HepG2 (cell line): ENCODE measurements around the gene IL17RA. TPM values are rescaled to one million over a fixed set of nuclear protein-coding genes. Genes with fewer than 3 reads are reported as not detected.

Source experiments
- ATAC-seq: fragments of 200-7000 bp; cut with Tn5 transposase; 3 replicates; pipeline ENCODE4 v1.9.1; 2020; ENCODE audit warnings: mild to moderate bottlenecking, moderate library complexity
- BruUV-seq: library from RNA; stranded (reverse); fragments of 400-500 nt; replicated peaks from 2 replicates; lab custom pipeline; 2021; lab: Mats Ljungman, UMichigan
- CTCF ChIA-PET: fragments of 300-600 bp; formaldehyde crosslinking; extraction: SDS; loops from one replicate; lab custom pipeline; 2021; ENCODE audit warnings: low total read pairs, inconsistent platforms, low intra/inter-chr PET ratio; lab: Yijun Ruan, JAX
- POLR2A ChIA-PET: fragments of 350-600 bp; sonication (Branson Sonifier 250); formaldehyde crosslinking; loops from one replicate; lab custom pipeline; 2020; ENCODE audit warnings: antibody characterized with exemption, inconsistent platforms; lab: Yijun Ruan, JAX
- DNase-seq: peaks from one replicate; pipeline ENCODE4 v3.0.0-alpha.2; 2015; ENCODE audit warnings: low spot score
- FAIRE-seq: peaks from 3 replicates; lab custom pipeline; 2011; peaks lifted over from hg19 to GRCh38; lab: Jason Lieb, UNC
- H2AFZ ChIP-seq: one replicate; pipeline ENCODE4 v1.6.1; 2011; ENCODE audit warnings: low read length, inconsistent platforms
- H3K27ac ChIP-seq: fragments of 300-600 bp; 3 replicates; pipeline ENCODE4 v1.8.0; 2011; ENCODE audit warnings: mixed run types, mild to moderate bottlenecking, mixed read lengths, low read length, inconsistent platforms; ENCODE audit not compliant: insufficient read depth; ENCODE audit errors: extremely low read length
- H3K27me3 ChIP-seq, 2 experiments: fragments of 200-600 bp in 1 of 2; 2 replicates in 1 of 2; 3 replicates in 1 of 2; pipeline versions ENCODE4 v1.6.0 to v1.8.0; 2011; ENCODE audit warnings: low read length in 2 of 2, mild to moderate bottlenecking in 2 of 2, moderate library complexity in 2 of 2, inconsistent platforms in 1 of 2; ENCODE audit not compliant: insufficient read depth in 2 of 2, control insufficient read depth in 1 of 2
- H3K36me3 ChIP-seq, 2 experiments: fragments of 200-600 bp in 1 of 2; replicated peaks in 1 of 2; 2 replicates in 1 of 2; 3 replicates in 1 of 2; pipeline versions ENCODE4 v1.5.1 to v1.8.0; 2011; ENCODE audit warnings: low read length in 2 of 2, inconsistent platforms in 1 of 2; ENCODE audit not compliant: insufficient read depth in 2 of 2, control insufficient read depth in 1 of 2
- H3K4me1 ChIP-seq: 2 replicates; pipeline ENCODE4 v1.5.1; 2012; ENCODE audit warnings: low read length, inconsistent platforms; ENCODE audit not compliant: insufficient read depth
- H3K4me2 ChIP-seq: 2 replicates; pipeline ENCODE4 v1.6.0; 2011; ENCODE audit warnings: low read depth, low read length, inconsistent platforms
- H3K4me3 ChIP-seq, 3 experiments: fragments of 200-600 bp in 1 of 3; sonication (generic), shearing (Covaris generic) in 1 of 3; replicated peaks in 1 of 3; 2 replicates each; pipeline ENCODE4 v1.5.1; 2011 to 2016; ENCODE audit warnings: low read length in 3 of 3, inconsistent platforms in 2 of 3, low read depth in 2 of 3, mild to moderate bottlenecking in 2 of 3, control low read depth in 1 of 3, mixed read lengths in 1 of 3; ENCODE audit not compliant: insufficient read depth in 1 of 3
- H3K79me2 ChIP-seq: one replicate; pipeline ENCODE4 v1.6.1; 2011; ENCODE audit warnings: low read length, inconsistent platforms; ENCODE audit not compliant: insufficient read depth
- H3K9ac ChIP-seq: 2 replicates; pipeline ENCODE4 v1.6.0; 2011; ENCODE audit warnings: mild to moderate bottlenecking, low read depth, low read length, inconsistent platforms; ENCODE audit not compliant: insufficient read depth
- H3K9me3 ChIP-seq: 2 replicates; pipeline ENCODE4 v1.5.1; 2012; ENCODE audit warnings: mild to moderate bottlenecking, low read length
- H4K20me1 ChIP-seq: 2 replicates; pipeline ENCODE4 v1.6.0; 2011; ENCODE audit warnings: inconsistent platforms, mild to moderate bottlenecking, low read length, moderate library complexity; ENCODE audit not compliant: insufficient read depth
- CBX1 ChIP-seq: IDR thresholded peaks from one replicate; pipeline ENCODE4 v1.6.1; 2016; ENCODE audit warnings: antibody characterized with exemption, low read depth
- MEIS2 ChIP-seq: sonication (generic); formaldehyde crosslinking; IDR thresholded peaks from 2 replicates; pipeline ENCODE4 v1.9.0; 2021; ENCODE audit warnings: mild to moderate bottlenecking, missing genetic modification reagents
- MIER3 ChIP-seq: IDR thresholded peaks from 2 replicates; pipeline ENCODE4 v1.6.1; 2016; ENCODE audit warnings: missing compliant biosample characterization, borderline replicate concordance
- MYNN ChIP-seq: sonication (generic); formaldehyde crosslinking; IDR thresholded peaks from 2 replicates; pipeline ENCODE4 v1.4.0; 2020; ENCODE audit warnings: mild to moderate bottlenecking, low read depth, missing genetic modification reagents
- SALL1 ChIP-seq: sonication (generic); formaldehyde crosslinking; IDR thresholded peaks from 2 replicates; pipeline ENCODE4 v1.8.0; 2022; ENCODE audit warnings: mild to moderate bottlenecking, missing genetic modification reagents
- TP53 ChIP-seq: sonication (generic); formaldehyde crosslinking; conservative IDR thresholded peaks from 2 replicates; pipeline ENCODE4 v1.4.0; 2020; ENCODE audit warnings: missing genetic modification reagents
- ZNF256 ChIP-seq: sonication (generic); formaldehyde crosslinking; conservative IDR thresholded peaks from 2 replicates; pipeline ENCODE4 v1.4.0; 2020; ENCODE audit warnings: missing genetic modification reagents
- ZNF556 ChIP-seq: sonication (generic); formaldehyde crosslinking; IDR thresholded peaks from 2 replicates; pipeline ENCODE4 v1.4.0; 2020; ENCODE audit warnings: mild to moderate bottlenecking, missing genetic modification reagents, borderline replicate concordance
- ZNF572 ChIP-seq: sonication (generic); formaldehyde crosslinking; IDR thresholded peaks from 2 replicates; pipeline ENCODE4 v1.5.1; 2020; ENCODE audit warnings: mild to moderate bottlenecking, missing genetic modification reagents
- ZNF737 ChIP-seq: sonication (generic); formaldehyde crosslinking; IDR thresholded peaks from 2 replicates; pipeline ENCODE4 v1.5.0; 2020; ENCODE audit warnings: missing genetic modification reagents, mild to moderate bottlenecking, borderline replicate concordance
- ZSCAN5A ChIP-seq: sonication (generic); formaldehyde crosslinking; IDR thresholded peaks from 2 replicates; pipeline ENCODE4 v1.8.0; 2022; ENCODE audit warnings: mild to moderate bottlenecking, missing genetic modification reagents, borderline replicate concordance
- WGBS: methylation state at CpG from one replicate; pipeline ENCODE4 v1.1.6; 2017; ENCODE audit warnings: low lambda C conversion rate; 5-methylcytosine and 5-hydroxymethylcytosine counted together
- in situ Hi-C: cut with HindIII; loops from 2 replicates; pipeline ENCODE4 v1.10.0; 2017; ENCODE audit warnings: low pct_unique_long_range_greater_than_20kb; ENCODE audit not compliant: extremely low pct_ligation_motif_present
- intact Hi-C: fragments of 100-400 bp; cut with micrococcal nuclease; formaldehyde crosslinking; loops from one replicate; pipeline ENCODE4 v1.10.0; 2022; ENCODE audit not compliant: unreplicated experiment
- polyA plus RNA-seq, 8 experiments: library from polyadenylated mRNA; depleted of rRNA in 3 of 8; stranded (reverse) in 7 of 8; unstranded in 1 of 8; fragments of >200 nt; fragmentation: Illumina TruSeq in 4 of 8; extraction: Trizol in 4 of 8; gene quantifications; 2 replicates each; pipeline versions ENCODE4 v1.2.1 to v1.2.3, GENCODE V29; 2011 to 2016; ENCODE audit warnings: low read depth in 4 of 8, missing spikeins in 1 of 8, mixed read lengths in 1 of 8; ENCODE audit not compliant: insufficient read depth in 1 of 8
- total RNA-seq, 5 experiments: library from RNA; depleted of rRNA; stranded (reverse); fragments of >200 nt; fragmentation: Illumina TruSeq; extraction: Trizol; gene quantifications; 2 replicates each; pipeline ENCODE4 v1.2.3, GENCODE V29; 2016; ENCODE audit warnings: low read depth in 1 of 5
- TF ChIP-seq, protein P1 (sequence below): sonication (generic); formaldehyde crosslinking; IDR thresholded peaks from 2 replicates; pipeline ENCODE4 v1.8.1; 2023; ENCODE audit warnings: mild to moderate bottlenecking, missing genetic modification reagents

IL17RA gene
- total and polyA plus RNA-seq, 2 of the 13 experiments (the other 11 are each of a cell fraction or from before 2014, with no cell fraction given): 2.5 to 8.2 TPM

DNA sequence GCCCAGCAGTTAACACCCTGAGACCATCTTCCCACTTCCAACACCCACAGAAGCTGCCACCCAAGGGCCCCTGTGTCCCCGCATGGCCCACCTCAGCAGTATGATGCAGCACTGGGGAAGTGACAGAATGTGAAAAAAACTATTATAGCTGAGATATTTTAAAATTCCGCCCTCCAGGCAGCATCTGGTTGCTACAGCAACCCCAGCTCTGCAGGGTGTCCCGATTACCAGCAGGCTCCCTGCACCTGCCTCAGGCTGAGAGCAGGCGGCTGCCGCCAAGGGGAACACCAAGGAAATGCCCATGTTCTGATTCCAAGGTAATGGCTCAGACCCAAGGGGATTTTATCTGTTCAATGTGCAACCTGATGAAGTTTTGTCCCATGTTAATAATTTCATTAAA is 46.9 kb downstream of the IL17RA start:
- no peak overlapping the region for H3K4me2 ChIP-seq
- H3K27me3 ChIP-seq: peaks cover 0 to 2% of the 10 kb centered on the region in 2 experiments; a peak in 1 of 5 replicates
- H2AFZ ChIP-seq: no peak overlapping the region
- CTCF ChIA-PET: no interaction called here
- no peak overlapping the region for H3K27ac ChIP-seq
- intact Hi-C loops (no loop called here), in situ Hi-C loops (no loop called here)
- no peaks in the 10 kb centered on the region for H3K9me3 ChIP-seq
- H3K36me3 ChIP-seq: no peaks in the 10 kb centered on the region
- no peak overlapping the region for H3K9ac ChIP-seq
- FAIRE-seq: no peak
- no peak for ATAC-seq
- no peak overlapping the region for H3K4me3 ChIP-seq
- H3K79me2 ChIP-seq: no peaks in the 10 kb centered on the region
- no peaks in the 10 kb centered on the region for H3K4me1 ChIP-seq
- TF ChIP-seq SALL1 (CRISPR knock-in tag) (no peak), ZNF572 (CRISPR knock-in tag) (no peak), ZNF556 (CRISPR knock-in tag) (no peak), MEIS2 (no peak), TP53 (CRISPR knock-in tag) (no peak), MIER3 (CRISPR knock-in tag) (no peak), ZNF737 (CRISPR knock-in tag) (no peak), MYNN (no peak), ZSCAN5A (CRISPR knock-in tag) (no peak), ZNF256 (CRISPR knock-in tag) (no peak), CBX1 (no peak)
- TF ChIP-seq, protein P1, sequence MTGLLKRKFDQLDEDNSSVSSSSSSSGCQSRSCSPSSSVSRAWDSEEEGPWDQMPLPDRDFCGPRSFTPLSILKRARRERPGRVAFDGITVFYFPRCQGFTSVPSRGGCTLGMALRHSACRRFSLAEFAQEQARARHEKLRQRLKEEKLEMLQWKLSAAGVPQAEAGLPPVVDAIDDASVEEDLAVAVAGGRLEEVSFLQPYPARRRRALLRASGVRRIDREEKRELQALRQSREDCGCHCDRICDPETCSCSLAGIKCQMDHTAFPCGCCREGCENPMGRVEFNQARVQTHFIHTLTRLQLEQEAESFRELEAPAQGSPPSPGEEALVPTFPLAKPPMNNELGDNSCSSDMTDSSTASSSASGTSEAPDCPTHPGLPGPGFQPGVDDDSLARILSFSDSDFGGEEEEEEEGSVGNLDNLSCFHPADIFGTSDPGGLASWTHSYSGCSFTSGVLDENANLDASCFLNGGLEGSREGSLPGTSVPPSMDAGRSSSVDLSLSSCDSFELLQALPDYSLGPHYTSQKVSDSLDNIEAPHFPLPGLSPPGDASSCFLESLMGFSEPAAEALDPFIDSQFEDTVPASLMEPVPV: no peak
- DNase-seq: no peak
- no peaks in the 10 kb centered on the region for H4K20me1 ChIP-seq
- BruUV-seq: no TSS peak
- POLR2A ChIA-PET: no interaction called here
- 43% methylated on average over 5 of the region's 5 CpGs for WGBS
